M059J (cell line): ENCODE results near the gene KANSL1. TPM values are rescaled to one million over a fixed set of nuclear protein-coding genes. Genes with fewer than 3 reads are reported as not detected.

ENCODE experiments used
- DNase-seq: peaks from one replicate; pipeline ENCODE4 v3.0.0-alpha.2; 2012; ENCODE audit warnings: low read depth
- total RNA-seq: library from RNA; depleted of rRNA; stranded (reverse); fragments of >200 nt; shearing (Covaris generic); gene quantifications from 2 replicates; pipeline ENCODE4 v1.2.3, GENCODE V29; 2014

KANSL1 gene
- total RNA-seq, 1 experiment from 2014 or later, result 30.7 TPM

DNA sequence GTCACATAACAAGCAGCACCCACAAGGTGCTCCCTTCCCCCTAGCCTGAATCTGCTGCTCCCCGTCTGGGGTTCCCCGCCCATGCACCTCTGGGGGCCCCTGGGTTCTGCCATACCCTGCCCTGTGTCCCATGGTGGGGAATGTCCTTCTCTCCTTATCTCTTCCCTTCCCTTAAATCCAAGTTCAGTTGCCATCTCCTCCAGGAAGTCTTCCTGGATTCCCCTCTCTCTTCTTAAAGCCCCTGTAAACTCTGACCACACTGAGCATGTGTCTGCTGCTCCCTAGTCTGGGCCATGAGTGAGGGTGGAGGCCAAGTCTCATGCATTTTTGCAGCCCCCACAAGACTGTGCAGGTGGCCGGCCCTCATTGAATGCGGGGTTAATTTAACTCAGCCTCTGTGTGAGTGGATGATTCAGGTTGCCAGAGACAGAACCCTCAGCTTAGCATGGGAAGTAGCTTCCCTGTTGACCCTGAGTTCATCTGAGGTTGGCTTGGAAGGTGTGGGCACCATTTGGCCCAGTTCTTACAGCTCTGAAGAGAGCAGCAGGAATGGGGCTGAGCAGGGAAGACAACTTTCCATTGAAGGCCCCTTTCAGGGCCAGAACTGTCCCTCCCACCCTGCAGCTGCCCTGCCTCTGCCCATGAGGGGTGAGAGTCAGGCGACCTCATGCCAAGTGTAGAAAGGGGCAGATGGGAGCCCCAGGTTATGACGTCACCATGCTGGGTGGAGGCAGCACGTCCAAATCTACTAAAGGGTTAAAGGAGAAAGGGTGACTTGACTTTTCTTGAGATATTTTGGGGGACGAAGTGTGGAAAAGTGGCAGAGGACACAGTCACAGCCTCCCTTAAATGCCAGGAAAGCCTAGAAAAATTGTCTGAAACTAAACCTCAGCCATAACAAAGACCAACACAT is 194.0 kb downstream of the KANSL1 start, which contains the start of gene STH:
Gene STH (plus strand): TSS at position 264 of the 913 bp plus-strand sequence. CDS start 30 bp downstream, at position 294.
- DNase-seq, result no peak

DNA sequence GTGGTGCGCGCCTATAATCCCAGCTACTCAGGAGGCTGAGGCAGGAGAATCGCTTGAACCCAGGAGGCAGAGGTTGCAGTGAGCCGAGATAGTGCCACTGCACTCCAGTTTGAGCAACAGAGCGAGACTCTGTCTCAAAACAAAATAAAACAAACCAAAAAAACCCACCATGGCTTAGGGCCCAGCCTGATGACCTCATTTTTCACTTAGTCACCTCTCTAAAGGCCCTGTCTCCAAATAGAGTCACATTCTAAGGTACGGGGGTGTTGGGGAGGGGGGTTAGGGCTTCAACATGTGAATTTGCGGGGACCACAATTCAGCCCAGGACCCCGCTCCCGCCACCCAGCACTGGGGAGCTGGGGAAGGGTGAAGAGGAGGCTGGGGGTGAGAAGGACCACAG is 195.6 kb downstream of the KANSL1 start:
- DNase-seq, result peak; percentile 51

DNA sequence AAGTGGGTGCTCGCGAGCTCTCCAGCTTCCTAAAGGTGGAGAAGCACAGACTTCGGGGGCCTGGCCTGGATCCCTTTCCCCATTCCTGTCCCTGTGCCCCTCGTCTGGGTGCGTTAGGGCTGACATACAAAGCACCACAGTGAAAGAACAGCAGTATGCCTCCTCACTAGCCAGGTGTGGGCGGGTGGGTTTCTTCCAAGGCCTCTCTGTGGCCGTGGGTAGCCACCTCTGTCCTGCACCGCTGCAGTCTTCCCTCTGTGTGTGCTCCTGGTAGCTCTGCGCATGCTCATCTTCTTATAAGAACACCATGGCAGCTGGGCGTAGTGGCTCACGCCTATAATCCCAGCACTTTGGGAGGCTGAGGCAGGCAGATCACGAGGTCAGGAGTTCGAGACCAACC is 196.1 kb downstream of the KANSL1 start:
- DNase-seq, result no peak

DNA sequence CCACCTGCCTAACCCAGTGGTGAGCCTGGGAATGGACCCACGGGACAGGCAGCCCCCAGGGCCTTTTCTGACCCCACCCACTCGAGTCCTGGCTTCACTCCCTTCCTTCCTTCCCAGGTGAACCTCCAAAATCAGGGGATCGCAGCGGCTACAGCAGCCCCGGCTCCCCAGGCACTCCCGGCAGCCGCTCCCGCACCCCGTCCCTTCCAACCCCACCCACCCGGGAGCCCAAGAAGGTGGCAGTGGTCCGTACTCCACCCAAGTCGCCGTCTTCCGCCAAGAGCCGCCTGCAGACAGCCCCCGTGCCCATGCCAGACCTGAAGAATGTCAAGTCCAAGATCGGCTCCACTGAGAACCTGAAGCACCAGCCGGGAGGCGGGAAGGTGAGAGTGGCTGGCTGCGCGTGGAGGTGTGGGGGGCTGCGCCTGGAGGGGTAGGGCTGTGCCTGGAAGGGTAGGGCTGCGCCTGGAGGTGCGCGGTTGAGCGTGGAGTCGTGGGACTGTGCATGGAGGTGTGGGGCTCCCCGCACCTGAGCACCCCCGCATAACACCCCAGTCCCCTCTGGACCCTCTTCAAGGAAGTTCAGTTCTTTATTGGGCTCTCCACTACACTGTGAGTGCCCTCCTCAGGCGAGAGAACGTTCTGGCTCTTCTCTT is 196.8 kb downstream of the KANSL1 start:
- DNase-seq, result no peak

DNA sequence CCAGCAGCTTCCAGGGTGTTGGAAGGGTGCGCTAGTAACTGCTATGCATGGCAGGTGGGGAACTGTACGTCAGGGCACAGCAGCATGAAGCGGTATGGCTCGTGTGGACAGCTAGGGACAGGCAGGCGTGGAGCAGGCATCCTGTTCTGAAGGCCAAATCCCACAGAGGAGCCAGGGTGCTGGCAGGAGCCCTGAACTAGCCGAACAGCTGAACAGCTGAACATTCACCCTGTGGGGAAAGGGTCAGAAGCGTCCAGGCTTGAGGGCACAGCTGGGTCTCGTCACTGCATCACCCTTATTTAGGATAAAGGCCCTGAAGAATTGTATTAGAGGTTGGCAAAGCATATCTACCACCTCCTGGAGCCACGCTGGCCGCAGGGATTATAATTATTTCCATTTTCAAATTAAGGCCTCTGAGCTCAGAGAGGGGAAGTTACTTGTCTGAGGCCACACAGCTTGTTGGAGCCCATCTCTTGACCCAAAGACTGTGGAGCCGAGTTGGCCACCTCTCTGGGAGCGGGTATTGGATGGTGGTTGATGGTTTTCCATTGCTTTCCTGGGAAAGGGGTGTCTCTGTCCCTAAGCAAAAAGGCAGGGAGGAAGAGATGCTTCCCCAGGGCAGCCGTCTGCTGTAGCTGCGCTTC is 197.5 kb downstream of the KANSL1 start:
- no peak for DNase-seq

DNA sequence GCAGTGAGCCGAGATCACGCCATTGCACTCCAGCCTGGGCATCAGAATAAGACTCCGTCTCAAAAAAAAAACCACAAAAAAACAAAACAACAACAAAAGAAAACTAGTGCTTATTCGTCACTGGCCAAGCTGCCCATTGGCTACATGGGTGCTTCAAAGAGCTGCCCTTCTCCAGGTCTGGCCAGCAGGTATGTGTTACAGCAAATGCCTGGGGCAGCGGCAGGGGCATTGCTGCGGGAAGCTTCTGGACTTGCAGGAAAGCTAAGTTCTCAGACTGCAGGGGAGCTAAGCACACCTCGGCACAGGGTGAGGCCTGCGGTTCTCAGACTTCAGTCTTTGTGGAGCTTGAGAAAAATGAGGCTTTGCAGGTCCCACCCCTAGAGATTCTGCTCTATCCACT is 198.2 kb downstream of the KANSL1 start:
- no peak for DNase-seq

DNA sequence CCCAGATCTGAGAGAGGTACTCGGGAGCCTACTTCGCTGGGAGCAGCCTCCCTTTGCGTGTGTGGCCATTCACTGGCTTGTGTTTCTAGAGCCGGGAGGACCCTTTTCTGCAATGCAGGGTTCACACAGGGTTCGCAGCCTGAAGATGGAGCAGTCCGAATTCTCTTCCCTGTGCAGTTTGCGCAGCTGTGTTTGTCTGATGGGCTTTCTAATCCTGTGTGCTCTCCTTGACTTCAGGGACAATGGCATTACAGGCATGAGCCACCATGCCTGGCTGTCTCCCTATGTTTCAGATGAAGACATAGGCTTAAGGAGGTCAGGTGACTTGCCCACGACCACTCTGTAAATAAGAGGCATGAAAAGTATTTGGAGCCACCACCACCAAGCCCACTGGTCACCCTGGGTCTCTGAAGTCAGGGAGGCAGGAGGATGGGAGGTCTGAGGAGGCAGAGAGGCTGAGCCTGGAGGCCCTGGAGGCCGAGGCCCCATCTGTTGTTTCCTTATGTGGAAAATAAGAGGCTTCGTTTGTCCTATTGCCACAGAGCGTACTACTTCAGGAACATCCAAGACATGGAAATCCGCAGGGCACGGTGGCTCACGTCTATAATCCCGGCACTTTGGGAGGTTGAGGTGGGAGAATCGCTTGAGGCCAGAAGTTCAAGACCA is 199.1 kb downstream of the KANSL1 start:
- DNase-seq, result no peak

DNA sequence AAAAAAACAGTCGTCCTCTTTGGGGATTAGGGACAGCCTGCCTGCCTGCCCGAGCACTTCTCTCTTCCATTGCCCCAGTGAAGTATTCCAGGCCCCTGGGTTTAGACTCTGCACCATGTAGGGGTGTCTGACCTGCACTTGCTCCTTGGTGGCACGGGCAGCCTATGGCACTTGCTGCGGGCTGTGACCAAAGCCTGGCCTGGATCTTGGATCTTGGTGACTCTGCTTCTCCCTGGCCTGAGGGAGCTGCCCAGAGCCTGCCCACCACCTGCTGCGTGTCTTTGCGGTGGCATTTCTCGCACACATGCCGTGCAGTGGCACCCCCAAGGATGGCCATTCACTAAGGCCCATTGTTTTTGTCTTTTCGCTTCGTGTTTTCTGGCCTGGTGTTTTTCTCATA is 200.3 kb downstream of the KANSL1 start:
- DNase-seq, result no peak

DNA sequence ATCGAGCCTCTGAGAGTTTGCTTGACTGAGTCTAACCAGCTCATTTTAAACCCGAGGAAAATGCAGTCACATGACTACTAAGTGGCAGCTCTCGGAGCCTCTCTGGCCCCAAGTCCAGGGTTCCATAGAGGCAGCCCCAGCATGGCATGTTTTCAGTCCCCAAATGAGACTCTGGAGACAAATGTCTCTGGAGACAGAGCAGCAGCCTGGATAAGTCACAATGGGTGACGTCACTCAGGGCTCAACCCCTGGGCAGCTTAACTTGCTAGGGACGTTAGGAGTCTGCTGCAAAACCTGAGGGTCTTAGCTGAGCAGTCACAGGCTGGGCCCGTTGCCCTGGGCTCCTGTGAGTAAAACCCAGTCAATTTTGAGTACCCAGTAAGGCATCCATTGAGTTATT is 201.1 kb downstream of the KANSL1 start:
- no peak for DNase-seq

DNA sequence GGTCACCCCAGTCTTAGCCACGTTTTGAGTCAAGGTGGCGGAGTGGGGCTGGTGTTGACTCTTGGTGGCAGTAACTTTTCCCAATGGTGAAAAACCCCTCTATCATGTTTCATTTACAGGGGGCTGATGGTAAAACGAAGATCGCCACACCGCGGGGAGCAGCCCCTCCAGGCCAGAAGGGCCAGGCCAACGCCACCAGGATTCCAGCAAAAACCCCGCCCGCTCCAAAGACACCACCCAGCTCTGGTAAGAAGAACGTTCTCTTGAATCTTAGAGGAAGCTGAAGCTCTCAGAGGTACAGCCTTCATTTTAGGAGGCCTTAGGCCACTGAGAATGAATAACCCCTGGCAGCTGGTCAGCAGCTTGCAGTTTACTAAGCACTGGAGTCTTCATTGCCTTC is 201.9 kb downstream of the KANSL1 start:
- DNase-seq, result no peak

DNA sequence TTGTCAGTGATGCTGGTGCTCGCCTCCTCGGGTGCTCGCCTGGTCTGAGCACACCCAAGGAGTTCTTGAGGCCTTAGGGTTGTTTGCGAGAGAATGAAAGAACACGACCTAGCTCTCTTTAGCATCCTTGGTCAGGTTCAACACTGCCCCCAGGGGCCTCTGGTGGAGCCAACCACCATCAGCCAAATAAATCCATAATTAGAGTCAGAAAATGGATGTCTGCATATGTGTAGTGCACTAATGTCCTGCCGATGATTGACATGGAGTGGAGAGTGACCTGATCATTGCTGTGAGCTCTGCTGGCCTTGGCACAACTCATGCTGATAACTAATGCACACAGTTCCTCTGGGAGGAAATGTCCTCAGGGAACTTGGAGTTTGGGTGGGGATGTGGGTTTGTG is 202.3 kb downstream of the KANSL1 start:
- DNase-seq, result no peak

DNA sequence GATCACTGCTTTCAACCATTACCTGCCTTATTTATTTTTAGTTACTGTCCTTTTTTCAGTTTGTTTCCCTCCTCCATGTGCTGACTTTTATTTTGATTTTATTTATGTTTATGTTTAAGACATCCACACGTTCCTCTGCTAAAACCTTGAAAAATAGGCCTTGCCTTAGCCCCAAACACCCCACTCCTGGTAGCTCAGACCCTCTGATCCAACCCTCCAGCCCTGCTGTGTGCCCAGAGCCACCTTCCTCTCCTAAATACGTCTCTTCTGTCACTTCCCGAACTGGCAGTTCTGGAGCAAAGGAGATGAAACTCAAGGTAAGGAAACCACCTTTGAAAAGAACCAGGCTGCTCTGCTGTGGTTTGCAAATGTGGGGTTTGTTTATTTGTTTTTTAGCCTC is 203.5 kb downstream of the KANSL1 start:
- DNase-seq, result no peak

DNA sequence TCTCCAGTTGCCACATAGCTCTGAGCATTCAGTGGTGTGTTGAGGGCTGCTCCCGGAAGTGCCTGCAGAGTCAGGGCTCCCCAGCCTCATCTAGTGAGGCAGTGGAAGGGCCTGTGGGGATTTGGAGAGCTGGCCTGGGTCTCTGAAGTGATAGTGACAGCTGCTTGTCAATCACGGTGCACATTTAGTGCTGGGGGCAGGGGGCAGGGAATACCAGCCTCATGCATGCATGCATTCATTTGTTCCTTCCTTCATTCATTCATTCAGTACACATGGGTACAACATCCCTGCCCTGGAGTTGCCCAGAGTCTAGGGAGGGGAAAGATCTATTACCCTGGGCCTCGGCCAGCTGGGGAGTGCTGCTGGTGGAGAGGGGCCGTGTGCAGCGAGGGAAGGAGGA is 205.5 kb downstream of the KANSL1 start:
- DNase-seq, result no peak

DNA sequence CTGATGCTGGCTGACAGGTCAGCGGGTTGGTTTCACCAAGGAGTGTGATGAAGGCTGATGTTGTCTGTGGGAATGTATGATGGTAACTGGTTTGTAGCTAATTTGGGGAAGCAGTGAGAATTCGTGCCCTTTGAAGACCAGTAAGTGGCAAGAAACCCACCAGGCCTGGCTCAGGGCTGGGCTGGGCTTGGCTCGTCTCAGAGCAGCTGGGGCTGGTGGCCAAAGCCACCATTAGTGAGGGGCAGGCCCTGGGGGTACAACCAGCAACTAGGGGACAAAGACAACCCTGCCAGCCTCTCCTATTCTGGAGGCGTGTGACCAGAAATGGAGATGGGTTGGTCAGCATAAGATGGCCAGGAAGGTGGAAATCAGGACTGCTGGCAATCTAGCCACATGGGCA is 207.2 kb downstream of the KANSL1 start:
- DNase-seq, result no peak

DNA sequence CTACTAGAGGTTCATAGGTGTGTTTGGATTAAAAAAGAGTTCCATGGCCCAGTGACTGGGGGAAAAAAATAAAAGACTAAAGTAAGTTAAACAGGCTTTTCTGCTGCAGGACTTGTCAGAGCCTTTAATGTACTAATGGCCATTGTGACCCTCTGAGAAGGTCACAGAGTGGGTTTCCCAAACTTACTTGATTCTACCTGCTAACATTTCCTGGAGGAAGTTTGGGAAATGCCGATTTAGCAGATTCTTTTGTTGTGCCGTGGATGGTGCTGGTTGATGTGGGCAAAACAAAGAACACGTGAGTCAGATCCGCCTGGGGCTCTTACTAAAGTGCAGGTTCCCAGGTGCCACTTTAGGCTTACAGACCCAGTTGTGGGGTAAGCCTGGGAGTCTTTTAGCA is 207.8 kb downstream of the KANSL1 start:
- DNase-seq, result no peak

DNA sequence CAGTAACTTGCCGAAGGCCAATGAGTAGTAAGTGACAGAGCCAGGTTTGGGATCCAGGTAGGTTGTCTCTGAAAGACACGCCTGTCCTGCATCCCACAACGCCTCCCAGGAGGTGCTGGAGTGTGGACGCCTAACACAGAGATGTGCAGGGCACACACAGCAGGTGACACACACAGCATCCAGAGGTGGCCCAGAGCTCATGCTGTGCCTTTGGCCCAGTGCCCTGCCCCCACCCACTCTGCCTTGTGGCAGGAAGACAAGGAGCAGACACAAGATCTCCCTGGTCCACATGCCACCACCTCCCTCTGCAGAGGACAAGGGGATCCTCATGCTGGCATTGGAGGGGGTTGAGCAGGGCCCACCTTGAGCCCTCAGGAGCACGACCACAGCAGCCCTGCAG is 208.9 kb downstream of the KANSL1 start:
- DNase-seq, result no peak

DNA sequence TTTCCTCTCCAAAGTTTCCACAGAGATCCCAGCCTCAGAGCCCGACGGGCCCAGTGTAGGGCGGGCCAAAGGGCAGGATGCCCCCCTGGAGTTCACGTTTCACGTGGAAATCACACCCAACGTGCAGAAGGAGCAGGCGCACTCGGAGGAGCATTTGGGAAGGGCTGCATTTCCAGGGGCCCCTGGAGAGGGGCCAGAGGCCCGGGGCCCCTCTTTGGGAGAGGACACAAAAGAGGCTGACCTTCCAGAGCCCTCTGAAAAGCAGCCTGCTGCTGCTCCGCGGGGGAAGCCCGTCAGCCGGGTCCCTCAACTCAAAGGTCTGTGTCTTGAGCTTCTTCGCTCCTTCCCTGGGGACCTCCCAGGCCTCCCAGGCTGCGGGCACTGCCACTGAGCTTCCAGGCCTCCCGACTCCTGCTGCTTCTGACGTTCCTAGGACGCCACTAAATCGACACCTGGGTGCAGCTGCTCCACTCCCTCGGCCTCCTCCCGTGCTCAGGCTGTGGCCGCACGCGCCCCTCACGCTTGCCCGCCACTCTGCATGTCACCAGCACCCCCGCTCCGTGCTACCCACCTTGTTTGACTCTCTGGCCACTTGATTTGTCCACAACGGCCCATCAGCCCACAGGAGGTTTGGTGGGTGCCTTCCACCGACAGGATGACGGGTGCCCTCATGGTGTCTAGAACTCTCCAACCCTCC is 209.5 kb downstream of the KANSL1 start:
- no peak for DNase-seq

DNA sequence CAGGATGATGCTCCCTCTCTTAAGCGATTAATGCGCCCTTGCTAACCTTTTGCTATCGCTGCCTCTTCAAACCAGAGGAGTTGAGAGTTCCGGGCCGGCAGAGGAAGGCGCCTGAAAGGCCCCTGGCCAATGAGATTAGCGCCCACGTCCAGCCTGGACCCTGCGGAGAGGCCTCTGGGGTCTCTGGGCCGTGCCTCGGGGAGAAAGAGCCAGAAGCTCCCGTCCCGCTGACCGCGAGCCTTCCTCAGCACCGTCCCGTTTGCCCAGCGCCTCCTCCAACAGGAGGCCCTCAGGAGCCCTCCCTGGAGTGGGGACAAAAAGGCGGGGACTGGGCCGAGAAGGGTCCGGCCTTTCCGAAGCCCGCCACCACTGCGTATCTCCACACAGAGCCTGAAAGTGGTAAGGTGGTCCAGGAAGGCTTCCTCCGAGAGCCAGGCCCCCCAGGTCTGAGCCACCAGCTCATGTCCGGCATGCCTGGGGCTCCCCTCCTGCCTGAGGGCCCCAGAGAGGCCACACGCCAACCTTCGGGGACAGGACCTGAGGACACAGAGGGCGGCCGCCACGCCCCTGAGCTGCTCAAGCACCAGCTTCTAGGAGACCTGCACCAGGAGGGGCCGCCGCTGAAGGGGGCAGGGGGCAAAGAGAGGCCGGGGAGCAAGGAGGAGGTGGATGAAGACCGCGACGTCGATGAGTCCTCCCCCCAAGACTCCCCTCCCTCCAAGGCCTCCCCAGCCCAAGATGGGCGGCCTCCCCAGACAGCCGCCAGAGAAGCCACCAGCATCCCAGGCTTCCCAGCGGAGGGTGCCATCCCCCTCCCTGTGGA is 210.2 kb downstream of the KANSL1 start:
- no peak for DNase-seq

DNA sequence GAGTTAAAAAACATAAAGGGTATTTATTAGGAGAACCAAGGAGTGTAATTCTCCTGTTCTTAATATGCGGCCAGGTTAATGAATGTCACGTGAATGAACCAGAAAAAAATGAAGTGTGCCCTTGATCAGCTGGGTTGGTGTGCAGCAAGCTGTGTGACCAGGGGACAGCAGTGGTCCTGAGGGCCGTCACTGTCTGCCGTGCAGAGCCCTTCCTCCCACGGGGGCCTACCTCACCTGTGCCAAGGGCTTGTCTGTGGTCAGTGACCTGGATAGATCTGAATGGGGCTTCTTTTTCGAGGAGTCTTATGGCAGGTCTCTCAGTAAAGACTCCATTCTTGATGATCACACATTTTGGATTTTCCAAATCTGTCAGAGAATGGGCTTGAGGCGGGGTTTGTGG is 211.9 kb downstream of the KANSL1 start:
- no peak for DNase-seq

DNA sequence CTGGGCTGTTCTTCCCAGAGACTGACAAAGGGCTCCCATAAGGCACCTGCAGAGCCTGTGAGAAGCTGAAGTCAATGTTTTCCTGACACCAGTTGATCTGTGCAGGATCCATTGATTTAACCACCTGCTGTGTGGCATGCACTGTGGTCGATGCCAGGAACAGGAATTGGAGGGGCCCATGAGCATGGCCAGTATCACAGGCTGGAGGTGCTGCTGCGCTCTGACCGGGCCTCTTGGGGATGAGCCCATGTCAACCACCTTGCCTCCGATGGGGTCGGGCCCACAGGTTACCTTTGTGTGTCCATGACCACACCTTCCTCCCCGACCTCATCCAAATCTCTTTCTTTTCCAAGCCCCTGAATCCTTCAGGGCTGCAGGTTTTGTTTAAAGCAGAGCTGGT is 212.4 kb downstream of the KANSL1 start:
- no peak for DNase-seq
